Measurements from ENCODE around the gene STAT3. TPM values are rescaled to one million over a fixed set of nuclear protein-coding genes. Genes with fewer than 3 reads are reported as not detected.

Gene STAT3
- total and polyA plus RNA-seq, 2 of the 13 experiments (the other 11 are each of a cell fraction or from before 2014, with no cell fraction given): 61.8 to 62.4 TPM

GRCh38 chr17:42422958-42423712 is 34.9 kb upstream of the STAT3 start, which contains the start of gene CAVIN1 (continued):
- TF ChIP-seq MTA1 (CRISPR knock-in tag; IDR thresholded peaks at IDR 0.05; ENCODE audit: borderline replicate concordance) (peak; percentile 57; the same call in 1 of the 2 replicates), ZFAT (CRISPR knock-in tag; conservative IDR thresholded peaks at IDR 0.05) (no peak), MEIS1 (CRISPR knock-in tag; IDR thresholded peaks at IDR 0.05; ENCODE audit: borderline replicate concordance) (no peak), TOPORS (CRISPR knock-in tag; IDR thresholded peaks at IDR 0.05) (no peak), ZBTB20 (CRISPR knock-in tag; IDR thresholded peaks at IDR 0.05; ENCODE audit: borderline replicate concordance, low read depth) (no peak), ZNF550 (CRISPR knock-in tag; IDR thresholded peaks at IDR 0.05; ENCODE audit: borderline replicate concordance) (peak; percentile 32; the same call in 1 of the 2 replicates), CHCHD3 (CRISPR knock-in tag; IDR thresholded peaks at IDR 0.05) (no peak), POGZ (CRISPR knock-in tag; IDR thresholded peaks at IDR 0.05) (no peak), ZNF780A (CRISPR knock-in tag; IDR thresholded peaks at IDR 0.05) (no peak), SPEN (CRISPR knock-in tag; IDR thresholded peaks at IDR 0.05; ENCODE audit: low read depth) (no peak; the same call in 1 of the 2 replicates), SUZ12 (IDR thresholded peaks at IDR 0.05; ENCODE audit: low read depth, low read length) (no peak), ATM (IDR thresholded peaks at IDR 0.05; ENCODE audit: borderline replicate concordance) (no peak), BRCA1 (CRISPR knock-in tag; IDR thresholded peaks at IDR 0.05) (0 out of 2 replicates have a peak, but pooled peaks have one; percentile 30)
- TF ChIP-seq, protein P1, sequence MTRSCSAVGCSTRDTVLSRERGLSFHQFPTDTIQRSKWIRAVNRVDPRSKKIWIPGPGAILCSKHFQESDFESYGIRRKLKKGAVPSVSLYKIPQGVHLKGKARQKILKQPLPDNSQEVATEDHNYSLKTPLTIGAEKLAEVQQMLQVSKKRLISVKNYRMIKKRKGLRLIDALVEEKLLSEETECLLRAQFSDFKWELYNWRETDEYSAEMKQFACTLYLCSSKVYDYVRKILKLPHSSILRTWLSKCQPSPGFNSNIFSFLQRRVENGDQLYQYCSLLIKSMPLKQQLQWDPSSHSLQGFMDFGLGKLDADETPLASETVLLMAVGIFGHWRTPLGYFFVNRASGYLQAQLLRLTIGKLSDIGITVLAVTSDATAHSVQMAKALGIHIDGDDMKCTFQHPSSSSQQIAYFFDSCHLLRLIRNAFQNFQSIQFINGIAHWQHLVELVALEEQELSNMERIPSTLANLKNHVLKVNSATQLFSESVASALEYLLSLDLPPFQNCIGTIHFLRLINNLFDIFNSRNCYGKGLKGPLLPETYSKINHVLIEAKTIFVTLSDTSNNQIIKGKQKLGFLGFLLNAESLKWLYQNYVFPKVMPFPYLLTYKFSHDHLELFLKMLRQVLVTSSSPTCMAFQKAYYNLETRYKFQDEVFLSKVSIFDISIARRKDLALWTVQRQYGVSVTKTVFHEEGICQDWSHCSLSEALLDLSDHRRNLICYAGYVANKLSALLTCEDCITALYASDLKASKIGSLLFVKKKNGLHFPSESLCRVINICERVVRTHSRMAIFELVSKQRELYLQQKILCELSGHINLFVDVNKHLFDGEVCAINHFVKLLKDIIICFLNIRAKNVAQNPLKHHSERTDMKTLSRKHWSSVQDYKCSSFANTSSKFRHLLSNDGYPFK (CRISPR knock-in tag; IDR thresholded peaks at IDR 0.05; ENCODE audit: borderline replicate concordance): 0 out of 2 replicates have a peak, but pooled peaks have one; percentile 63
- TF ChIP-seq, protein P2, sequence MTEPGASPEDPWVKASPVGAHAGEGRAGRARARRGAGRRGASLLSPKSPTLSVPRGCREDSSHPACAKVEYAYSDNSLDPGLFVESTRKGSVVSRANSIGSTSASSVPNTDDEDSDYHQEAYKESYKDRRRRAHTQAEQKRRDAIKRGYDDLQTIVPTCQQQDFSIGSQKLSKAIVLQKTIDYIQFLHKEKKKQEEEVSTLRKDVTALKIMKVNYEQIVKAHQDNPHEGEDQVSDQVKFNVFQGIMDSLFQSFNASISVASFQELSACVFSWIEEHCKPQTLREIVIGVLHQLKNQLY (CRISPR knock-in tag; IDR thresholded peaks at IDR 0.05): peak; percentile 55; the same call in 1 of the 2 replicates
- TF ChIP-seq, protein P3, sequence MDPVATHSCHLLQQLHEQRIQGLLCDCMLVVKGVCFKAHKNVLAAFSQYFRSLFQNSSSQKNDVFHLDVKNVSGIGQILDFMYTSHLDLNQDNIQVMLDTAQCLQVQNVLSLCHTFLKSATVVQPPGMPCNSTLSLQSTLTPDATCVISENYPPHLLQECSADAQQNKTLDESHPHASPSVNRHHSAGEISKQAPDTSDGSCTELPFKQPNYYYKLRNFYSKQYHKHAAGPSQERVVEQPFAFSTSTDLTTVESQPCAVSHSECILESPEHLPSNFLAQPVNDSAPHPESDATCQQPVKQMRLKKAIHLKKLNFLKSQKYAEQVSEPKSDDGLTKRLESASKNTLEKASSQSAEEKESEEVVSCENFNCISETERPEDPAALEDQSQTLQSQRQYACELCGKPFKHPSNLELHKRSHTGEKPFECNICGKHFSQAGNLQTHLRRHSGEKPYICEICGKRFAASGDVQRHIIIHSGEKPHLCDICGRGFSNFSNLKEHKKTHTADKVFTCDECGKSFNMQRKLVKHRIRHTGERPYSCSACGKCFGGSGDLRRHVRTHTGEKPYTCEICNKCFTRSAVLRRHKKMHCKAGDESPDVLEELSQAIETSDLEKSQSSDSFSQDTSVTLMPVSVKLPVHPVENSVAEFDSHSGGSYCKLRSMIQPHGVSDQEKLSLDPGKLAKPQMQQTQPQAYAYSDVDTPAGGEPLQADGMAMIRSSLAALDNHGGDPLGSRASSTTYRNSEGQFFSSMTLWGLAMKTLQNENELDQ (CRISPR knock-in tag; IDR thresholded peaks at IDR 0.05; ENCODE audit: borderline replicate concordance): no peak
- TF ChIP-seq, protein P4, sequence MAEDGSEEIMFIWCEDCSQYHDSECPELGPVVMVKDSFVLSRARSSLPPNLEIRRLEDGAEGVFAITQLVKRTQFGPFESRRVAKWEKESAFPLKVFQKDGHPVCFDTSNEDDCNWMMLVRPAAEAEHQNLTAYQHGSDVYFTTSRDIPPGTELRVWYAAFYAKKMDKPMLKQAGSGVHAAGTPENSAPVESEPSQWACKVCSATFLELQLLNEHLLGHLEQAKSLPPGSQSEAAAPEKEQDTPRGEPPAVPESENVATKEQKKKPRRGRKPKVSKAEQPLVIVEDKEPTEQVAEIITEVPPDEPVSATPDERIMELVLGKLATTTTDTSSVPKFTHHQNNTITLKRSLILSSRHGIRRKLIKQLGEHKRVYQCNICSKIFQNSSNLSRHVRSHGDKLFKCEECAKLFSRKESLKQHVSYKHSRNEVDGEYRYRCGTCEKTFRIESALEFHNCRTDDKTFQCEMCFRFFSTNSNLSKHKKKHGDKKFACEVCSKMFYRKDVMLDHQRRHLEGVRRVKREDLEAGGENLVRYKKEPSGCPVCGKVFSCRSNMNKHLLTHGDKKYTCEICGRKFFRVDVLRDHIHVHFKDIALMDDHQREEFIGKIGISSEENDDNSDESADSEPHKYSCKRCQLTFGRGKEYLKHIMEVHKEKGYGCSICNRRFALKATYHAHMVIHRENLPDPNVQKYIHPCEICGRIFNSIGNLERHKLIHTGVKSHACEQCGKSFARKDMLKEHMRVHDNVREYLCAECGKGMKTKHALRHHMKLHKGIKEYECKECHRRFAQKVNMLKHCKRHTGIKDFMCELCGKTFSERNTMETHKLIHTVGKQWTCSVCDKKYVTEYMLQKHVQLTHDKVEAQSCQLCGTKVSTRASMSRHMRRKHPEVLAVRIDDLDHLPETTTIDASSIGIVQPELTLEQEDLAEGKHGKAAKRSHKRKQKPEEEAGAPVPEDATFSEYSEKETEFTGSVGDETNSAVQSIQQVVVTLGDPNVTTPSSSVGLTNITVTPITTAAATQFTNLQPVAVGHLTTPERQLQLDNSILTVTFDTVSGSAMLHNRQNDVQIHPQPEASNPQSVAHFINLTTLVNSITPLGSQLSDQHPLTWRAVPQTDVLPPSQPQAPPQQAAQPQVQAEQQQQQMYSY (CRISPR knock-in tag; IDR thresholded peaks at IDR 0.05): peak; percentile 95
- TF ChIP-seq, protein P5, sequence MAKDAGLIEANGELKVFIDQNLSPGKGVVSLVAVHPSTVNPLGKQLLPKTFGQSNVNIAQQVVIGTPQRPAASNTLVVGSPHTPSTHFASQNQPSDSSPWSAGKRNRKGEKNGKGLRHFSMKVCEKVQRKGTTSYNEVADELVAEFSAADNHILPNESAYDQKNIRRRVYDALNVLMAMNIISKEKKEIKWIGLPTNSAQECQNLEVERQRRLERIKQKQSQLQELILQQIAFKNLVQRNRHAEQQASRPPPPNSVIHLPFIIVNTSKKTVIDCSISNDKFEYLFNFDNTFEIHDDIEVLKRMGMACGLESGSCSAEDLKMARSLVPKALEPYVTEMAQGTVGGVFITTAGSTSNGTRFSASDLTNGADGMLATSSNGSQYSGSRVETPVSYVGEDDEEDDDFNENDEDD (CRISPR knock-in tag; IDR thresholded peaks at IDR 0.05; ENCODE audit: borderline replicate concordance): peak; percentile 51; the same call in 1 of the 2 replicates
